B cell (primary cell): Measurements from ENCODE around the gene ABCC5. TPM values are rescaled to one million over a fixed set of nuclear protein-coding genes. Genes with fewer than 3 reads are reported as not detected.

Experiments used
- ATAC-seq: fragments of 200-7000 bp; cut with Tn5 transposase; one replicate; pipeline ENCODE4 v1.10.0; 2021; ENCODE audit warnings: low read depth, mild to moderate bottlenecking, moderate number of reproducible peaks, moderate library complexity
- CTCF ChIA-PET: fragments of 350-600 bp; sonication (Branson Sonifier 250); formaldehyde crosslinking; loops from one replicate; lab custom pipeline; 2021; ENCODE audit warnings: antibody characterized with exemption, inconsistent platforms; lab: Charles Lee
- POLR2A ChIA-PET: fragments of 350-600 bp; sonication (Branson Sonifier 250); formaldehyde crosslinking; loops from one replicate; lab custom pipeline; 2021; ENCODE audit warnings: antibody characterized with exemption; lab: Charles Lee
- DNase-seq: peaks from one replicate; pipeline ENCODE4 v3.0.0; 2013
- H2AFZ ChIP-seq: 2 replicates; pipeline ENCODE4 v1.6.1; 2012; ENCODE audit warnings: mild to moderate bottlenecking, low read depth, low read length; ENCODE audit not compliant: insufficient read depth, poor library complexity, severe bottlenecking
- H3K27ac ChIP-seq, 2 donors: 1 replicate in 1 of 2; 2 replicates in 1 of 2; pipeline ENCODE4 v1.5.1; 2012 to 2013; ENCODE audit warnings: low read length in 2 of 2, mild to moderate bottlenecking in 2 of 2, moderate library complexity in 1 of 2
- H3K27me3 ChIP-seq, 4 experiments: fragments of 200-600 bp in 1 of 4; sonication (generic) in 1 of 4; replicated peaks in 1 of 4; 1 replicate in 2 of 4; 2 replicates in 2 of 4; pipeline versions ENCODE4 v1.6.1 to v1.7.0; 2013 to 2016; ENCODE audit warnings: low read length in 3 of 4, mild to moderate bottlenecking in 2 of 4, mixed read lengths in 1 of 4, moderate library complexity in 1 of 4; ENCODE audit not compliant: insufficient read depth in 4 of 4, control insufficient read depth in 3 of 4; ENCODE audit errors: control extremely low read depth in 1 of 4
- H3K36me3 ChIP-seq, 2 experiments: replicated peaks in 1 of 2; 1 replicate in 1 of 2; 2 replicates in 1 of 2; pipeline versions ENCODE4 v1.6.1 to v1.7.1; 2013; ENCODE audit warnings: low read length in 1 of 2; ENCODE audit not compliant: insufficient read depth in 2 of 2, control insufficient read depth in 1 of 2; ENCODE audit errors: control extremely low read depth in 1 of 2, extremely low read depth in 1 of 2
- H3K4me1 ChIP-seq, 2 donors: fragments of 200-600 bp in 1 of 2; sonication (generic) in 1 of 2; 1 replicate in 1 of 2; 2 replicates in 1 of 2; pipeline versions ENCODE4 v1.5.1 to v1.6.1; 2013 to 2017; ENCODE audit warnings: low read length in 2 of 2; ENCODE audit not compliant: control insufficient read depth in 2 of 2, insufficient read depth in 2 of 2
- H3K4me2 ChIP-seq: replicated peaks from 2 replicates; pipeline ENCODE3; 2012; ENCODE audit warnings: mild to moderate bottlenecking, low read depth, low read length; ENCODE audit not compliant: poor library complexity, severe bottlenecking
- H3K4me3 ChIP-seq, 5 experiments: fragments of 200-600 bp in 1 of 5; sonication (generic) in 1 of 5; 1 replicate in 3 of 5; 2 replicates in 2 of 5; pipeline versions ENCODE4 v1.5.1 to v1.7.0; 2011 to 2016; ENCODE audit warnings: low read length in 4 of 5, mild to moderate bottlenecking in 4 of 5, low read depth in 2 of 5, control low read depth in 1 of 5, moderate library complexity in 1 of 5; ENCODE audit not compliant: insufficient read depth in 1 of 5; ENCODE audit errors: control extremely low read depth in 1 of 5, extremely low read depth in 1 of 5
- H3K79me2 ChIP-seq: fragments of 200-600 bp; sonication (generic); one replicate; pipeline ENCODE4 v1.6.0; 2016; ENCODE audit warnings: low read length; ENCODE audit not compliant: control insufficient read depth, insufficient read depth
- H3K9ac ChIP-seq: fragments of 200-600 bp; sonication (generic); 2 replicates; pipeline ENCODE4 v1.6.1; 2017; ENCODE audit warnings: mild to moderate bottlenecking, low read length, moderate library complexity
- H3K9me3 ChIP-seq, 3 donors: one replicate each; pipeline versions ENCODE4 v1.6.1 to v1.7.1; 2013; ENCODE audit warnings: low read length in 2 of 3; ENCODE audit not compliant: control insufficient read depth in 2 of 3, insufficient read depth in 1 of 3; ENCODE audit errors: control extremely low read depth in 1 of 3
- H4K20me1 ChIP-seq: 2 replicates; pipeline ENCODE4 v1.6.0; 2012; ENCODE audit warnings: mild to moderate bottlenecking, low read length; ENCODE audit not compliant: insufficient read depth, control insufficient read depth, poor library complexity, severe bottlenecking
- H3K27ac Mint-ChIP-seq: one replicate; pipeline ENCODE4 v1.8.0; 2021; ENCODE audit warnings: mixed read lengths
- H3K27me3 Mint-ChIP-seq: one replicate; pipeline ENCODE4 v1.8.0; 2021; ENCODE audit warnings: mixed read lengths
- H3K4me1 Mint-ChIP-seq: one replicate; pipeline ENCODE4 v1.8.0; 2021; ENCODE audit warnings: mixed read lengths
- H3K4me3 Mint-ChIP-seq: one replicate; pipeline ENCODE4 v1.8.0; 2021; ENCODE audit warnings: mixed read lengths
- H3K9me3 Mint-ChIP-seq: one replicate; pipeline ENCODE4 v1.8.0; 2022; ENCODE audit warnings: mixed read lengths; ENCODE audit not compliant: insufficient read depth
- CTCF ChIP-seq: fragments of 200-600 bp; IDR thresholded peaks from one replicate; pipeline ENCODE4 v1.8.0; 2022; ENCODE audit warnings: antibody characterized with exemption, mild to moderate bottlenecking
- EZH2 ChIP-seq: IDR thresholded peaks from 2 replicates; pipeline ENCODE4 v1.6.1; 2012; ENCODE audit warnings: borderline replicate concordance, low read depth, mild to moderate bottlenecking, moderate library complexity, low read length; ENCODE audit not compliant: insufficient read depth, poor library complexity, severe bottlenecking
- WGBS: methylation state at CpG from one replicate; pipeline ENCODE4 v1.1.5; 2013; ENCODE audit warnings: missing lambda C conversion rate; ENCODE audit not compliant: insufficient coverage; 5-methylcytosine and 5-hydroxymethylcytosine counted together
- intact Hi-C: fragments of 100-400 bp; cut with micrococcal nuclease; formaldehyde crosslinking; loops from one replicate; pipeline ENCODE4 v1.10.0; 2022
- polyA plus RNA-seq: library from polyadenylated mRNA; depleted of rRNA; stranded (reverse); fragments of >200 nt; gene quantifications from 2 replicates; pipeline ENCODE4 v1.2.3, GENCODE V29; 2012
- total RNA-seq, 2 donors: library from RNA; stranded (reverse); fragments of 120-200 nt in 1 of 2; gene quantifications; 1 replicate in 1 of 2; 2 replicates in 1 of 2; pipeline versions ENCODE4 v1.2.3 to v1.2.4, GENCODE V29; 2013 to 2022

Gene ABCC5
- total and polyA plus RNA-seq, 2 donors (not counting 1 experiment from before 2014, with no cell fraction given), result 13.4 to 29.5 TPM

- Histone ChIP-seq H3K79me2 (no peaks in the 10 kb centered on the region), H3K9ac (no peak overlapping the region), H3K27me3 (no peaks in the 10 kb centered on the region), H3K9me3 (no peaks in the 10 kb centered on the region), H3K4me3 (no peak overlapping the region), H3K27ac (no peak overlapping the region), H3K36me3 (peaks cover 0 to 12% of the 10 kb centered on the region in 2 experiments), H3K4me2 (no peak overlapping the region), H3K4me1 (no peaks in the 10 kb centered on the region), H2AFZ (no peak overlapping the region), H4K20me1 (no peaks in the 10 kb centered on the region)
- Mint-ChIP-seq H3K9me3 (no peaks in the 10 kb centered on the region), H3K4me3 (no peak overlapping the region), H3K27ac (no peak overlapping the region), H3K4me1 (no peaks in the 10 kb centered on the region), H3K27me3 (no peaks in the 10 kb centered on the region)
- ATAC-seq (no peak), DNase-seq (no peak)
- ChIA-PET POLR2A (no interaction called here), CTCF (no interaction called here)
- intact Hi-C loops, result no loop called here
- TF ChIP-seq CTCF (no peak), EZH2 (no peak)
- 96% methylated on average over 14 of the region's 15 CpGs for WGBS
These were observed 96.6 kb downstream of the ABCC5 start for GRCh38 chr3:183921096-183921495.

- Mint-ChIP-seq H3K9me3 (no peaks in the 10 kb centered on the region), H3K4me3 (no peak overlapping the region), H3K27me3 (no peaks in the 10 kb centered on the region), H3K4me1 (no peaks in the 10 kb centered on the region), H3K27ac (no peak overlapping the region)
- no peak overlapping the region for H3K4me2 ChIP-seq
- H3K27ac ChIP-seq, result no peak overlapping the region
- H2AFZ ChIP-seq, result no peak overlapping the region
- ChIA-PET POLR2A (no interaction called here), CTCF (no interaction called here)
- H3K79me2 ChIP-seq, result no peaks in the 10 kb centered on the region
- H3K4me3 ChIP-seq, result no peak overlapping the region
- no peaks in the 10 kb centered on the region for H3K9me3 ChIP-seq
- no peaks in the 10 kb centered on the region for H3K27me3 ChIP-seq
- H4K20me1 ChIP-seq, result no peaks in the 10 kb centered on the region
- TF ChIP-seq CTCF (no peak), EZH2 (no peak)
- no peaks in the 10 kb centered on the region for H3K4me1 ChIP-seq
- peaks cover 0 to 12% of the 10 kb centered on the region in 2 experiments for H3K36me3 ChIP-seq
- intact Hi-C loops, result no loop called here
- DNase-seq (no peak), ATAC-seq (no peak)
- 92% methylated on average over 13 of the region's 14 CpGs for WGBS
- H3K9ac ChIP-seq, result no peak overlapping the region
These were observed 97.3 kb downstream of the ABCC5 start for GRCh38 chr3:183920416-183920815.
